Sciatic nerve (tissue), 2 donors: ENCODE data around the gene ACTRT2. TPM values are rescaled to one million over a fixed set of nuclear protein-coding genes. Genes with fewer than 3 reads are reported as not detected.
A peak's percentile ranks its signal among the peaks of the same experiment; 100 is the strongest.

ENCODE experiments used
- ATAC-seq: fragments of 200-7000 bp; cut with Tn5 transposase; one replicate; pipeline ENCODE4 v1.9.1; 2020; ENCODE audit warnings: mild to moderate bottlenecking, moderate library complexity
- DNase-seq: peaks from one replicate; pipeline ENCODE4 v3.0.0-alpha.2; 2020; ENCODE audit warnings: low spot score
- intact Hi-C: fragments of 100-400 bp; cut with DNase I; formaldehyde crosslinking; loops from one replicate; pipeline ENCODE4 v1.14.2; 2022
- total RNA-seq: library from RNA; stranded (reverse); fragmentation: NEBNext Ultra II Directional; extraction: Animal tissue kit (Norgen Biotek cat#: 25700); gene quantifications from one replicate; pipeline ENCODE4 v1.2.1, GENCODE V29; 2021
- donor health status: DM: no; HTN: no; CAD: no.
- donor health status: DM: no; HTN: no; CAD: no.

ACTRT2 gene
- total RNA-seq, 1 donor from 2014 or later, result not detected

GRCh38 chr1:3069491-3070308 lies 48.4 kb downstream of the ACTRT2 start:
- peak; percentile 76 for DNase-seq
- intact Hi-C loops, result loop anchor here (5.0 kb wide), 1 partner anchor 213 kb away; no protein-coding TSS in a partner anchor
- peak; percentile 57 for ATAC-seq

GRCh38 chr1:3070309-3070643 lies 49.0 kb downstream of the ACTRT2 start:
- DNase-seq (no peak), ATAC-seq (no peak)
- intact Hi-C loops, result no loop called here

GRCh38 chr1:3070644-3071564 lies 49.6 kb downstream of the ACTRT2 start:
- intact Hi-C loops, result no loop called here

GRCh38 chr1:3071565-3072390 lies 50.5 kb downstream of the ACTRT2 start:
- ATAC-seq, result no peak
- DNase-seq, result no peak
- intact Hi-C loops, result no loop called here

More at GRCh38 chr1:3070644-3071564, 49.6 kb downstream of the ACTRT2 start:
- DNase-seq, result peak; percentile 58
- ATAC-seq, result no peak

Other genes with a start within 250 kb of the ACTRT2 start
- gene TTC34, start 219.8 kb upstream of the ACTRT2 start, total RNA-seq, result 1.4 TPM
- gene PRDM16, start 47.7 kb downstream of the ACTRT2 start, total RNA-seq, result 31.3 TPM